Calu3 (cell line): ENCODE measurements around the gene PGA4. TPM values are rescaled to one million over a fixed set of nuclear protein-coding genes. Genes with fewer than 3 reads are reported as not detected.

ENCODE experiments used
- BruUV-seq: library from RNA; stranded (reverse); fragments of 400-500 nt; replicated peaks from 2 replicates; lab custom pipeline; 2021; lab: Mats Ljungman, UMichigan
- CTCF ChIA-PET: fragments of 300-600 bp; sonication (Branson Sonifier 250); formaldehyde crosslinking; loops from one replicate; lab custom pipeline; 2022; ENCODE audit warnings: antibody characterized with exemption; lab: Charles Lee
- DNase-seq: peaks from one replicate; pipeline ENCODE4 v3.0.0; 2022
- H3K27ac Mint-ChIP-seq: one replicate; pipeline ENCODE4 v1.8.0; 2022; ENCODE audit warnings: mixed read lengths; ENCODE audit not compliant: unreplicated experiment
- H3K27me3 Mint-ChIP-seq: one replicate; pipeline ENCODE4 v1.8.0; 2022; ENCODE audit warnings: mixed read lengths; ENCODE audit not compliant: unreplicated experiment
- H3K36me3 Mint-ChIP-seq: one replicate; pipeline ENCODE4 v1.8.0; 2022; ENCODE audit warnings: mild to moderate bottlenecking, moderate library complexity, mixed read lengths; ENCODE audit not compliant: insufficient read depth, unreplicated experiment
- H3K4me1 Mint-ChIP-seq: one replicate; pipeline ENCODE4 v1.8.0; 2022; ENCODE audit warnings: mild to moderate bottlenecking, low read depth, mixed read lengths; ENCODE audit not compliant: unreplicated experiment
- H3K4me3 Mint-ChIP-seq: one replicate; pipeline ENCODE4 v1.8.0; 2022; ENCODE audit warnings: mild to moderate bottlenecking, low read depth, moderate library complexity, mixed read lengths; ENCODE audit not compliant: unreplicated experiment
- H3K9me3 Mint-ChIP-seq: one replicate; pipeline ENCODE4 v1.8.0; 2022; ENCODE audit warnings: low read depth, mixed read lengths; ENCODE audit not compliant: unreplicated experiment
- intact Hi-C: fragments of 100-400 bp; cut with micrococcal nuclease; formaldehyde crosslinking; loops from one replicate; pipeline ENCODE4 v1.10.0; 2022; ENCODE audit not compliant: unreplicated experiment
- total RNA-seq: library from RNA; stranded (reverse); gene quantifications from 2 replicates; pipeline ENCODE4 v1.2.3, GENCODE V29; 2022
- TF ChIP-seq, protein P1 (sequence below): fragments of 200-600 bp; IDR thresholded peaks from one replicate; pipeline ENCODE4 v1.8.0; 2022; ENCODE audit warnings: antibody characterized with exemption; ENCODE audit not compliant: unreplicated experiment

The PGA4 gene
- total RNA-seq, 1 experiment from 2014 or later = not detected

DNA sequence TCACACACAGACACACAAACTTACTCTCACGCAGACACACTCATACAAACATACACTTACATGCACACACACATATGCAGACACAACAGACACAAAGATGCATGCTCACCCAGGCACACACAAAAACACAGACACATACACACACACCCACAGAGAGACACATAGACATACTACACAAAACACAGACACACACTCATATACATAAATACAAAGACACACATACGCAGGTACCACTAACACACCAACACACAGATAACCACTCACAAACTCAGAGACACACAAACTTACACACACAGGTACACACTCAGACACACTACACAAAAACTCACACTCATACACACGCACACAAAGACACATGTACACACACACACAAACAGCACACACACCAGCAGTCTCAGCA, 50.6 kb downstream of the PGA4 start:
- TF ChIP-seq, protein P1, sequence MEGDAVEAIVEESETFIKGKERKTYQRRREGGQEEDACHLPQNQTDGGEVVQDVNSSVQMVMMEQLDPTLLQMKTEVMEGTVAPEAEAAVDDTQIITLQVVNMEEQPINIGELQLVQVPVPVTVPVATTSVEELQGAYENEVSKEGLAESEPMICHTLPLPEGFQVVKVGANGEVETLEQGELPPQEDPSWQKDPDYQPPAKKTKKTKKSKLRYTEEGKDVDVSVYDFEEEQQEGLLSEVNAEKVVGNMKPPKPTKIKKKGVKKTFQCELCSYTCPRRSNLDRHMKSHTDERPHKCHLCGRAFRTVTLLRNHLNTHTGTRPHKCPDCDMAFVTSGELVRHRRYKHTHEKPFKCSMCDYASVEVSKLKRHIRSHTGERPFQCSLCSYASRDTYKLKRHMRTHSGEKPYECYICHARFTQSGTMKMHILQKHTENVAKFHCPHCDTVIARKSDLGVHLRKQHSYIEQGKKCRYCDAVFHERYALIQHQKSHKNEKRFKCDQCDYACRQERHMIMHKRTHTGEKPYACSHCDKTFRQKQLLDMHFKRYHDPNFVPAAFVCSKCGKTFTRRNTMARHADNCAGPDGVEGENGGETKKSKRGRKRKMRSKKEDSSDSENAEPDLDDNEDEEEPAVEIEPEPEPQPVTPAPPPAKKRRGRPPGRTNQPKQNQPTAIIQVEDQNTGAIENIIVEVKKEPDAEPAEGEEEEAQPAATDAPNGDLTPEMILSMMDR = no peak
- no TSS peak for BruUV-seq
- no peak for DNase-seq
- Mint-ChIP-seq H3K4me1 (no peaks in the 10 kb centered on the region), H3K36me3 (no peaks in the 10 kb centered on the region), H3K27me3 (peaks cover 31% of the 10 kb centered on the region), H3K9me3 (no peaks in the 10 kb centered on the region), H3K27ac (no peak overlapping the region), H3K4me3 (no peak overlapping the region)
- intact Hi-C loops = no loop called here
- CTCF ChIA-PET = no interaction called here

DNA sequence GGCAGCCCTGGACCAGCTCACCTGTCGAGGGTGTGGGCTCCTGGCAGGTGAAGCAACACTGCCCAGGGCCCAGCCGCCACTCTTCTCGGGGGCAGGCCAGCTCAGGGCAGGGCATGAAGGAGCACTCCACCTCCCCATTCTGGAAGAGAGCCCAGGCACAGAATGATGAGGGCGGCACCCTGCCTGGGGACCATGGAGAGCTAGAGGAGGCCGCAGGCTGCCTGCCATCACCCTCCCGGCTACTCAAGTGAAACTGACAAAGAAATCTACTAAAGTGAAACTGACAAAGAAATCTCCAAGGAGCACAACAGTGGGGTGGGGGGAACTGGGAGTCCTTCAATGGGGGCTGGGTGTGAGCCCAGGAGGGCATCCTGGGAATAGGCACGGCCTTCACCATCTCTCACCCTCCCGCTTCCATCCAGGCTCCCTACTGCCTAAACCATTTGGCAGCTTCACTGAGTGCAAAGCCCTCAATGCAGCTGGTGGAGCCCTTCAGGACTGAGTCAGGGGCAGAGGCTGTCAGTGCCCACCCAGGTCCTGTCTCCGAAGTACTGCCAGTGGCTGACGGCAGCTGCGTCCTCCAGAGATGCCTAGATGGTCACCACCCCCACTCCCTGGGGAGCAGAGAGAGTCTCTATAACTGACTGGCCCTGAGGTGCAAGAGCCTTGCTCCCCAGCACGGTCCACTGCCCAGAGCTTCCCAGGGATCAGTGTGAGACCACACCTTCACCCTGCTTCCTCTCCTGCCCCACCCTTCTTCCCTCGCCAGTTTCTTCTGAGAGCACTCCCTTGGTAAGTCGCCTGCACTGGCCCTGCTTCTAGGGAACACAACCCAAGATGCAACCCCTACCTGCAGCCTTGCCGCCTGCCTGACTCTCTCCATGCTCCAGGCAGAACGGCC, 51.3 kb downstream of the PGA4 start:
- BruUV-seq = no TSS peak
- Mint-ChIP-seq H3K36me3 (no peaks in the 10 kb centered on the region), H3K4me1 (no peaks in the 10 kb centered on the region), H3K4me3 (no peak overlapping the region), H3K9me3 (no peaks in the 10 kb centered on the region), H3K27me3 (peaks cover 38% of the 10 kb centered on the region), H3K27ac (no peak overlapping the region)
- no peak for DNase-seq
- TF ChIP-seq, protein P1 = no peak
- intact Hi-C loops = no loop called here
- CTCF ChIA-PET = no interaction called here

DNA sequence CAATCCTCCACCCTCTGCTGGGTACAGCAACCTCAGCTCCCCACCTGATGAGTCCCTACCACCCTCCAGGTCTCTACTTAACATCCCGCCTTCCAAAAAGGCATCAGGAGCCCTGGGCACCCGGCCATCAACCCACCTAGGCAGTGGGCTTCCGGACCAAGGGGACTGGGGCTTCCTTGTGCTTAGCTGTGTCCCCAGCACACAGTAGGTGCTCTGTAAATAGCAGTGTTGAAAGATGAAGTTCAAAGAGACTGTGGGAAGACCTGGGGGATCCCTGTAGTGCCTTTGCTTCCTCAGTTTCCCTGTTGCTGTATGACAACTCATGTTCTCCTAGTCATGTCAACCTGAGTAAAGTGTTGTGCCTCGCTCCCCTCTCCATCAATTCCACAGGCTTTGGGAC, 51.9 kb downstream of the PGA4 start:
- no peak for DNase-seq
- Mint-ChIP-seq H3K27me3 (peaks cover 42% of the 10 kb centered on the region), H3K4me1 (no peaks in the 10 kb centered on the region), H3K4me3 (no peak overlapping the region), H3K27ac (no peak overlapping the region), H3K9me3 (no peaks in the 10 kb centered on the region), H3K36me3 (no peaks in the 10 kb centered on the region)
- no TSS peak for BruUV-seq
- CTCF ChIA-PET = no interaction called here
- intact Hi-C loops = no loop called here
- TF ChIP-seq, protein P1 = no peak

DNA sequence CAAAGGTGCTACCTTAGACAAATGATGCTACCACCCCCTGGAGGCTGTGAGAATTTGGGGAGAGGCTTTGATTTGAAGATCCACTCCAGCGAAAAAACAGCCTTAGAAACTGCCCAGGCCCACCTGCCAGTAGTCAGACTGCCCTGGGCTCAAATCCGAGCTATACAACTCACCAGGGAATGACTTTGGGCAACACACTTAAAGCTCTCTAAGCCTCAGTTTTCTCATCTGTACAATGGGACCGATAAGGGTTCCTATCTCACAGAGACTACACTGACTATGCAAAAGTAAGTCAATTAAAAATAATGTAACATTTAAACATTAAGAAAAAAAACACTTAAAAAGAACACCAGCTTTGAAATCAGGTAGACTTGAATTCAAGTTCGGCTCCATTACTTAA, 53.0 kb downstream of the PGA4 start:
- no peaks in the 10 kb centered on the region for H3K9me3 Mint-ChIP-seq
- no TSS peak for BruUV-seq
- intact Hi-C loops = no loop called here
- CTCF ChIA-PET = interaction anchor here (0.5 kb wide), 1 partner anchor 499 kb away, joined by 3 read pairs; no protein-coding TSS in a partner anchor
- peaks cover 42% of the 10 kb centered on the region for H3K27me3 Mint-ChIP-seq
- H3K4me1 Mint-ChIP-seq = no peaks in the 10 kb centered on the region
- no peak overlapping the region for H3K27ac Mint-ChIP-seq
- TF ChIP-seq, protein P1 = no peak
- no peak overlapping the region for H3K4me3 Mint-ChIP-seq
- DNase-seq = no peak
- no peaks in the 10 kb centered on the region for H3K36me3 Mint-ChIP-seq
